Fibroblast of the aortic adventitia (primary cell): ENCODE data around the gene MUC4. TPM values are rescaled to one million over a fixed set of nuclear protein-coding genes. Genes with fewer than 3 reads are reported as not detected.
"Not testable (repeated sequence)": the region's sequence is repeated elsewhere in the genome, so short reads cannot be mapped to it uniquely, and the experiment has no call there.

ENCODE experiments used
- DNase-seq: peaks from one replicate; pipeline ENCODE4 v3.0.0-alpha.2; 2010; ENCODE audit warnings: low read depth
- H3K4me3 ChIP-seq: 2 replicates; pipeline ENCODE4 v1.5.1; 2011; ENCODE audit warnings: low read depth, mild to moderate bottlenecking, control low read depth, low read length, moderate library complexity
- total RNA-seq: library from RNA; depleted of rRNA; stranded (reverse); fragments of >200 nt; gene quantifications from 2 replicates; pipeline ENCODE4 v1.2.3, GENCODE V29; 2012; ENCODE audit warnings: low replicate concordance
- TF ChIP-seq, protein P1 (sequence below): IDR thresholded peaks from 2 replicates; pipeline ENCODE4 v1.5.1; 2011; ENCODE audit warnings: mild to moderate bottlenecking, low read length, control low read depth, inconsistent platforms; ENCODE audit not compliant: insufficient read depth

Gene MUC4
- total RNA-seq, 1 donor: not detected

DNA sequence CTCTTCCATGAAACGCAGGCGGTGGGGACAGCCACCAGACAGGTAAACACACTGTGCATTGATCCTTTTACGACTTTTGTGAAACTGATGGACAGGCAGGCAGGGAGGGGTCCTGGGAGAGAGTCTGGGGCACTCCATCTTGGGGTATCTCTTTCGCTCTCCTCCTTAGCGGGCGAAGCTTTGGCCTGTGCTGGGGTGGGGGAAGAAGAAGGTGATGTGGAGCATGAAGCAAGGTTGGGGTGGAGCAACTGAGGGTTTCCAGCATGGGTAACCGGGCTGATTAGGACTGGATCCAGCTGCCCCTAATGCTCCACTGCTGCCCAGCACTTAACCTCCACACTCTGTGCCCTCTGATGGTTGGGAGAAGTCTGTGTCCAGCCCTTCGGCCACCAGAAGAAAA, 65.4 kb downstream of the MUC4 start:
- DNase-seq: no peak
- TF ChIP-seq, protein P1, sequence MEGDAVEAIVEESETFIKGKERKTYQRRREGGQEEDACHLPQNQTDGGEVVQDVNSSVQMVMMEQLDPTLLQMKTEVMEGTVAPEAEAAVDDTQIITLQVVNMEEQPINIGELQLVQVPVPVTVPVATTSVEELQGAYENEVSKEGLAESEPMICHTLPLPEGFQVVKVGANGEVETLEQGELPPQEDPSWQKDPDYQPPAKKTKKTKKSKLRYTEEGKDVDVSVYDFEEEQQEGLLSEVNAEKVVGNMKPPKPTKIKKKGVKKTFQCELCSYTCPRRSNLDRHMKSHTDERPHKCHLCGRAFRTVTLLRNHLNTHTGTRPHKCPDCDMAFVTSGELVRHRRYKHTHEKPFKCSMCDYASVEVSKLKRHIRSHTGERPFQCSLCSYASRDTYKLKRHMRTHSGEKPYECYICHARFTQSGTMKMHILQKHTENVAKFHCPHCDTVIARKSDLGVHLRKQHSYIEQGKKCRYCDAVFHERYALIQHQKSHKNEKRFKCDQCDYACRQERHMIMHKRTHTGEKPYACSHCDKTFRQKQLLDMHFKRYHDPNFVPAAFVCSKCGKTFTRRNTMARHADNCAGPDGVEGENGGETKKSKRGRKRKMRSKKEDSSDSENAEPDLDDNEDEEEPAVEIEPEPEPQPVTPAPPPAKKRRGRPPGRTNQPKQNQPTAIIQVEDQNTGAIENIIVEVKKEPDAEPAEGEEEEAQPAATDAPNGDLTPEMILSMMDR: no peak
- H3K4me3 ChIP-seq: no peak overlapping the region

DNA sequence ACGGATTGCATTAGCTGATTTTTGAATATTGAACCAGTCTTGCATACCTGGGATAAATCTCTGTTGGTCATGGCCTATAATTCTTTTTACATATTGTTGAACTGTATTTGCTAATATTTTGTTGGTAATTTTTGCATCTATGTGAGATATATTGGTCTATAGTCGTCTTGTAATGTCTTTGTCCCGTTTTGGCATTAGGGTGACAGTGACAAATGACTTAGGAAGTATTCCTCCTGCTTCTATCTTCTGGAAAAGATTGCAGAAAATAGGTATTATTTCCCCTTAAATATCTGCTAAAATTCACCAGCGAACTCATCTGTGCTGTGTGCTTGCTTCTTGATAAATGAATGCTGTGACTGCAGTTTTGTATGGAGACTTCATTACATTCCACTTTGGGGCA, 67.3 kb downstream of the MUC4 start:
- DNase-seq: no peak
- no peak overlapping the region for H3K4me3 ChIP-seq
- TF ChIP-seq, protein P1: no peak

DNA sequence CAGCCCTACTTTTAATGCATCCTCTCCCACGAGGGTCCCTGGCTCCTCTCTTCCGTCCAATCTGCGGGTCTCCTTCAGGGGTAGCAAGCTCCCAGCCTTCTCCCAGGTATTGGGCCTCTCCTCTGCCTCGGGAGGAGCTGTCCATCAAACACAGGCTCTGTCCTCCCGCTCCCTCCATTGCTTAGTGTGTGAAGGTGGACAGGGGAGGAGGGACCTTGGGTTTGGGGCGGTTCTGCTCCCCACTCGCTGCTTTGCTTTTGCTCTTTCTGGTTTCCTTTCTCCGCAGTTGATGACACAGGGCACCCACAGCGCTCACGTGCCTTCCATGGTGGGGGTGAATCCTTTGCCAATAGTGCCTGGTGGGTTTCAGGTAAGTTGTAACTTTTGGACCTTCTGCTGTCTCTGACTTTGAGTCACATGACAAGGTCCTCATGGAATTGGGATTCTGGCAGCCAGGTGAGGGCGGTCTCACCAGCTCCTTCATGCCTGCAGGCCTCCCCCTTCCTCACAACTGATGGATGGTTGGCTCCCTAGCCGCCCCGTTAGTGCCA, 72.1 kb downstream of the MUC4 start:
- no peak for DNase-seq
- TF ChIP-seq, protein P1: no peak
- no peak overlapping the region for H3K4me3 ChIP-seq

DNA sequence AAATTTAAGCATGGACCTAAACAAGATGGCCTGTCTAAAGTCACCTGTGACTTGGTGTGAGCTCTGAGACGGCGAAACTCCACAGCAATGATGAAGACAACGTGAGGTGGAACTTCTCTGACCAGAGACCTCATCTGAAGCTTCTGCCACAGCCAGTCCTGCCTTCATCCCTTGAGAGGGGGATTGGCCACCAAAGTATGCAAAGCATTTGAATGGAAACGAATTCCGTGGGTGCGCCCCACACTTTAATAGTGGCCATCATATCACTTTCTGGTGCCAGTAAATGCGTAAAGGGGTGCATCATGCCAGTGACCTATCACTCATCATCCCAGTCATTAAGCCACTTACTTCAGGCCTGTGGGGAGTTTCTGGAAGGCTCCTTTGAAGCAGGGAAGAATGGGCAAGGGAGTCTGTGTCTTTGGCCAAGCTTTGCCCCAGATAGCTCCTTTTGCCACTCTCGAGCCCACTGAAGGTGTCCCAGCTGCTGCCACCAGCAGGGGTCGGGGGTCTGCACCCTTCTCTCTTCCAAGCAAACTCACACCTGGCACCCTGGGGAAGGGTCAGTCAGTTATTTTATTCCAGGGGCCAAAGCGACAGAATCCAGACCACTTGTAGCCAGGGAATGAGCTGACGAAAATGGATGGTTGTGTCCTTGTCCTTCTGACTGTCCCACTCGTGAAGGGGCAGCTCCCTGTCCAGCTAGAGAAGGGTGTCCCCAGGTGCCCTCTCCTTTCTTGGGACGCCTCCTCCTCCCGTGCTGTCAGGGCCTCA, 73.3 kb downstream of the MUC4 start:
- TF ChIP-seq, protein P1: no peak
- no peak overlapping the region for H3K4me3 ChIP-seq
- DNase-seq: no peak

DNA sequence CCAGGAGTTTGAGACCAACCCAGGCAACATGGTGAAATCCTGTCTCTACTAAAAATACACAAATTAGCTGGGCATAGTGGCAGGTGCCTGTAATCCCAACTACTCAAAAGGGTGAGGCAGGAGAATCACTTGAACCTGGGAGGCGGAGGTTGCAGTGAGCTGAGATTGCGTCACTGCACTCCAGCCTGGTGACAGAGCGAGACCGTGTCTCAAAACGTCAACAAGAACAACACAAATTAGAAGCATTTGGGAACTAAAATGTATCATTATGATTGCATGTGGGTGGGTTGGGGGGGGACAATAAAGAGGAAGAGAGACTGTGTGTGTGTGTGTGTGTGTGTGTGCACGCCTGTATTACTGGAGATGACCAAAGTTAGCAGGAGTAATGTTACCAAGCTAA, 73.9 kb downstream of the MUC4 start:
- DNase-seq, H3K4me3 ChIP-seq: not testable (repeated sequence)

DNA sequence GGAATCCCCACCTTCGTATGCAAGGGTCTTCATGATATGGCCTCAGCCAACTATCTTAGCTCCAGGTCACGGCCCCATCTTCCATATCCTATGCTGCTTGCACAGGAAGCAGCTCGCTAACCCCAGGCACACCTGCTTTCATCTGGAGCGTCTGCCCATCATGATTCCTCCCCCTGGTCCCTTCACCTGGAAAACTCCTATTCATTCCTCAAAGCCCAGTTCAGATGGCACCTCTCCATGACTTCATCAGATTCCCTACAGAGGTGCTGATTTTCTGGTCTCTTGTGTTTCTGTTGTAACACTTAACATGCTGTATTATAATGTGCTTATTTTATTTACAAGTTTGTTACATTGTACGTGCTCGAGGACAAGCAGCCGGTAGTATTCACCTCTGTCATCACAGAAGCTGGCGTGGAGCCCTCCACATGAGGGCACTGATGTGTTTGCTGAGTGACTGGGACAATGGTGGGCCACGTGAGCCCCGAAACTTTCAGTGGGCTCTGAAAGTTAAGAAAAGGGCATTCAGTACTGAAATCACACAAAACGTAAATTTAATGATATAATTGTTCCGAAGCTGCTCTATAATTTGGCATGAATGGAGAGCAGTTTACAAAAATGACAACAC, 74.8 kb downstream of the MUC4 start:
- DNase-seq: no peak
- H3K4me3 ChIP-seq: no peak overlapping the region
- TF ChIP-seq, protein P1: no peak

DNA sequence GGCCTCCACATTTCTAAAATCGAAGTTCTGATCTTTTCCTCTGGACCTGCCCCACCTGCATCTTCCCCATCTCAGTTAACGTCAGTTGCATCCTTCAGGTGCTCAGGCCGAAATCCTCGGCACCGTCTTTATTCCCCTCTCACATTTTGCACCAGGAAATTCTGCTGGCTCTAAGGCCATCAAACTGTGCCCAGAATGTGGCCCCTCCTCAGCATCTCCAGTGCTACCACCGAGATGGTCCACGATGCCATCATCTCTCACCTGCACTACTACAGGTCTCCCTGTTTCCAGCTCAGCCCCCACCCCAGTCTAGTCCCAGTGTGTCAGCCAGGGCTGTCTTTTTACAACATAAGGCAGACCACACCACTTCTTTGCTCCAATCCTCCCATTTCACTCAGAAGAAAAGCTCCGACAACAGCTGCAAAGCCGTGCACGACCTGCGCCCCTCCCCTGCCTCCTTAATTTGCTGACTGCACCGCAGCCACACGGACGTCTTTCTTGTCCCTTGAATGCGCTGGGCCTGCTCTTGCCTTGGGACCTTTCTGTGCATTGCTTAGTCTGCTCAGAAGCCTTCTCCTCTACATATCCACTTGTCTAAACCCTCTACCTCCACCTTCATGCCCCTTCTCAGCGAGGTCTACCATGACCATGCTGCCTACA, 76.6 kb downstream of the MUC4 start:
- DNase-seq: no peak
- H3K4me3 ChIP-seq: no peak overlapping the region
- TF ChIP-seq, protein P1: no peak
